Vagina (tissue), 2 donors: ENCODE results near the gene GNS.

ENCODE experiments used
- POLR2AphosphoS5 ChIP-seq, 2 donors: sonication (generic); formaldehyde crosslinking; IDR thresholded peaks; one replicate each; pipeline ENCODE4 v1.9.0; 2017; ENCODE audit warnings: antibody characterized with exemption in 2 of 2, mild to moderate bottlenecking in 2 of 2, low read depth in 1 of 2; ENCODE audit not compliant: insufficient read depth in 1 of 2
- TF ChIP-seq, protein P1 (sequence below), 3 experiments: fragments of 450-650 bp in 2 of 3; fragments of 200-600 bp in 1 of 3; sonication (generic) in 1 of 3; IDR thresholded peaks; one replicate each; pipeline ENCODE4 v1.5.1; 2017 to 2019; ENCODE audit warnings: antibody characterized with exemption in 3 of 3, mild to moderate bottlenecking in 2 of 3, moderate library complexity in 2 of 3

- no peak for TF ChIP-seq POLR2AphosphoS5 (IDR thresholded peaks at IDR 0.05; ENCODE audit: insufficient read depth in 1 of 2, low read depth in 1 of 2)
- TF ChIP-seq, protein P1, sequence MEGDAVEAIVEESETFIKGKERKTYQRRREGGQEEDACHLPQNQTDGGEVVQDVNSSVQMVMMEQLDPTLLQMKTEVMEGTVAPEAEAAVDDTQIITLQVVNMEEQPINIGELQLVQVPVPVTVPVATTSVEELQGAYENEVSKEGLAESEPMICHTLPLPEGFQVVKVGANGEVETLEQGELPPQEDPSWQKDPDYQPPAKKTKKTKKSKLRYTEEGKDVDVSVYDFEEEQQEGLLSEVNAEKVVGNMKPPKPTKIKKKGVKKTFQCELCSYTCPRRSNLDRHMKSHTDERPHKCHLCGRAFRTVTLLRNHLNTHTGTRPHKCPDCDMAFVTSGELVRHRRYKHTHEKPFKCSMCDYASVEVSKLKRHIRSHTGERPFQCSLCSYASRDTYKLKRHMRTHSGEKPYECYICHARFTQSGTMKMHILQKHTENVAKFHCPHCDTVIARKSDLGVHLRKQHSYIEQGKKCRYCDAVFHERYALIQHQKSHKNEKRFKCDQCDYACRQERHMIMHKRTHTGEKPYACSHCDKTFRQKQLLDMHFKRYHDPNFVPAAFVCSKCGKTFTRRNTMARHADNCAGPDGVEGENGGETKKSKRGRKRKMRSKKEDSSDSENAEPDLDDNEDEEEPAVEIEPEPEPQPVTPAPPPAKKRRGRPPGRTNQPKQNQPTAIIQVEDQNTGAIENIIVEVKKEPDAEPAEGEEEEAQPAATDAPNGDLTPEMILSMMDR (IDR thresholded peaks at IDR 0.05): no peak
These were observed 26.6 kb upstream of the GNS start for GRCh38 chr12:64785838-64786237.
